OCI-LY3 (cell line): ENCODE measurements around the gene PACRG.

ENCODE experiments used
- CTCF ChIP-seq: fragments of 200-600, 300-600 bp; sonication (generic); IDR thresholded peaks from 2 replicates; pipeline ENCODE4 v1.5.1; 2014; ENCODE audit warnings: antibody characterized with exemption, low read length, low read depth
- EZH2phosphoT487 ChIP-seq: fragments of 200-600 bp; shearing (Covaris generic); IDR thresholded peaks from 2 replicates; pipeline ENCODE4 v1.6.1; 2018; ENCODE audit warnings: antibody characterized with exemption, mixed run types, low read depth

GRCh38 chr6:162862462-162862861 lies 134.7 kb downstream of the PACRG start:
- TF ChIP-seq CTCF = no peak
- TF ChIP-seq EZH2phosphoT487 = no peak
